Mucosa of rectum (tissue), 2 donors: Measurements from ENCODE around the gene CFL1.

ENCODE experiments used
- H3K27ac ChIP-seq, 2 donors: one replicate each; pipeline ENCODE4 v1.7.0; 2013; ENCODE audit warnings: inconsistent platforms in 2 of 2, low read depth in 2 of 2, low read length in 2 of 2
- H3K27me3 ChIP-seq, 2 donors: one replicate each; pipeline ENCODE4 v1.7.0; 2013; ENCODE audit warnings: low read length in 2 of 2; ENCODE audit not compliant: control insufficient read depth in 2 of 2, insufficient read depth in 2 of 2
- H3K36me3 ChIP-seq, 2 donors: one replicate each; pipeline ENCODE4 v1.7.0; 2013; ENCODE audit warnings: low read length in 2 of 2; ENCODE audit not compliant: control insufficient read depth in 2 of 2, insufficient read depth in 2 of 2
- H3K4me1 ChIP-seq, 2 donors: one replicate each; pipeline ENCODE4 v1.7.0; 2013; ENCODE audit warnings: low read length in 2 of 2, mild to moderate bottlenecking in 1 of 2; ENCODE audit not compliant: control insufficient read depth in 2 of 2, insufficient read depth in 2 of 2
- H3K4me3 ChIP-seq, 2 donors: one replicate each; pipeline ENCODE4 v1.7.0; 2013; ENCODE audit warnings: low read length in 2 of 2
- H3K9ac ChIP-seq, 2 donors: one replicate each; pipeline ENCODE4 v1.7.0; 2013; ENCODE audit warnings: low read length in 2 of 2, low read depth in 1 of 2, mild to moderate bottlenecking in 1 of 2
- H3K9me3 ChIP-seq, 2 donors: one replicate each; pipeline ENCODE4 v1.7.0; 2013; ENCODE audit warnings: low read length in 2 of 2; ENCODE audit not compliant: control insufficient read depth in 2 of 2
- donor health status: healthy.
- donor health status: Normal muscosa, but diverticular disease.

CFL1 gene

DNA sequence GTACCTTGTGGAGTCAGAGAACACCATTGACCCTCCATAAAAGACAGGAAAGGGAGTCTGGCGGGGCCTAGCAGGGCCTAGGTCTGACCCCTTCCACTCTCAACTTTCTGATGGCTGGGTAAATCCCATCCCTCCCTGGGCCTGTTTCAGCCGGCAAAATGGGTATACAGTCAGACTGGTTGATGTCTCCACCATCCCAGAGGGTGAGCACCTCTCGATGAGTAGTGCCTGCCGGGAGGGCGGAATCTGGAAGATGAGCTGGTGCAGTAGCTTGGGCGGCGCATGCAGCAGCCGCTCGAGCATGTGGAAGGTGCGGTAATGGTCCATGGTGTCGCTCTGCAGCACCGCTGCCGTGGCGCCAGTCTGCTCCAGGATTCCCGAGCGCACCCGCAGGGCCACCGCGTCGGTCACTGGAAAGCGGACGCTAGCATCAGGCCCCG, 29.8 kb upstream of the CFL1 start:
- H3K4me3 ChIP-seq: peak overlapping the region; percentile 85 to 90
- peaks cover 47 to 48% of the 10 kb centered on the region in 2 donors for H3K4me1 ChIP-seq
- H3K9me3 ChIP-seq: no peaks in the 10 kb centered on the region
- H3K27ac ChIP-seq: peak overlapping the region; percentile 91 to 95
- peak overlapping the region; percentile 84 to 85 for H3K9ac ChIP-seq
- H3K36me3 ChIP-seq: peaks cover 9 to 25% of the 10 kb centered on the region in 2 donors
- H3K27me3 ChIP-seq: no peaks in the 10 kb centered on the region

DNA sequence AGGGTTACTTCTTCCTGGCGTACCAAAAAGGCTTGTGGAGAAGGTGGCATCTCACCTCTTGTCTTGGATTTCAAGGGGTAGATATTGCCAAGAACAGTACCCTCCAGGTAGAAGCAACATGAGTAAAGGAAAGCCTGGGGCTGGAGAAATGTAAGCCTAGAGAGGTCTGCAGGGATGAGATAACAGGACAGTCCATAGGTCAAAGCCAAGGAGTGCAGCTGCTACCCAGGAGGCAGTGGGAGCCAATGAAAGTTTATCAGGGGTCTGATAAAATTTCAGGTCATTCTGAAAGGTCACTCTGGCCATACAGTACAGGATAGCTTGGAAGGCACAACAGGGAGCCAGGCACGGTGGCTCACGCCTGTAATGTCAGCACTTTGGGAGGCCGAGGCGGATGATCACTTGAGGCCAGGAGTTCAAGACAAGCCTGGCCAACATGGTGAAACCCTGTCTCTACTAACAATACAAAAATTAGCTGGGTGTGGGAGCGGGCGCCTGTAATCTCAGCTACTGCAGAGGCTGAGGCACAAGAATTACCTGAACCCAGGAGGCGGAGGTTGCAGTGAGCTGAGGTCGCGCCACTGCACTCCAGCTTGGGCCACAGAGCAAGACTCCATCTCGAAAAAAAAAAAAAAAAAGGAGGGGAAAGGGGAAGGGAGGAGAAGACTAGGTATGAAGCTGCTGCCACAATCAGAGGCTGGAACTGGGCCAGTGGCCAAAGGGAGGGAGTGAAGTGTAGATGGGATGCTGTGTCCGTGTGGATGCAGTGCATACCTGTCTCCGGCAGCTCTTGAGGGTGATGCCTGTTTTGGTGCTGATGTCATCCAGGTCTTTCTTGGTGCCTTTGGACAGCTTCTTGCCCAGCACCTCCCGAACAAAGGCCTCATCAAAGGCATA, 29.1 kb upstream of the CFL1 start:
- H3K36me3 ChIP-seq: peaks cover 15 to 28% of the 10 kb centered on the region in 2 donors
- H3K9ac ChIP-seq: peak overlapping the region; percentile 84 to 85
- H3K4me1 ChIP-seq: peaks cover 44 to 48% of the 10 kb centered on the region in 2 donors
- H3K9me3 ChIP-seq: no peaks in the 10 kb centered on the region
- peak overlapping the region; percentile 85 to 90 for H3K4me3 ChIP-seq
- no peak overlapping the region for H3K27ac ChIP-seq
- no peaks in the 10 kb centered on the region for H3K27me3 ChIP-seq

DNA sequence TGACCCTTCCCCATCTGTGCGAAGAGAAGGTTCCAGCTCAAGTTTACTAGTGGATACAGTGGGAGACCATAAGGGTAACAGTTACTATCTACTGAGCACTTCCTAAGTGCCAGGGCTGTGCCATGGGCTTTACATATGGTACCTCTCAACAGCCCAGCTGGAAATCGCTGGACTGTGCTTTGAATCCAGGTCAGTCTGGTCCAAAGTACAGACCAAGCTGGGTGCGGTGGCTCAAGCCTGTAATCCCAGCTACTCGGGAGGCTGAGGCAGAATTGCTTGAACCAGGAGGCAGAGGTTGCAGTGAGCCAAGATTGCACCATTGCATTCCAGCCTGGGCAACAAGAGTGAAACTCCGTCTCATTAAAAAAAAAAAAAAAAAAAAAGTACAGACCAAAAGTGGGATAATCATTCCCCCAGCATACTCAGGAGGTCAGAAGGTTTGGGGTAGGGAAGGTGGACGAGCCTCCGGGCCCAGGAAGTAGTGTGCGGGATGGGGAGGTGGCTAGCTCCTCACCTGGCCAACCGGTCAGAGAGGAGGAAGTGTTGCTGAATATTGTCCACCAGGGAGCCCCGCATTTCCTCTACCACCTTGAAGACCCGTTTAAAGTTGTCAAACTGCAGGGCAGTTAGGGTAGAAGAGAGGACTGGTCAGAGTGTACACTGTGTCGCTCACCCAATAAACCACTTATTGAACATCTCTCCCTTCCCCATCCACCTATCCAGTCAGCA, 28.0 kb upstream of the CFL1 start:
- Histone ChIP-seq H3K4me1 (peaks cover 34 to 39% of the 10 kb centered on the region in 2 donors), H3K27ac (peak overlapping the region in 1 of 2 donors; percentile 38), H3K9me3 (no peaks in the 10 kb centered on the region), H3K9ac (no peak overlapping the region), H3K27me3 (no peaks in the 10 kb centered on the region), H3K36me3 (peaks cover 15 to 28% of the 10 kb centered on the region in 2 donors), H3K4me3 (no peak overlapping the region)

DNA sequence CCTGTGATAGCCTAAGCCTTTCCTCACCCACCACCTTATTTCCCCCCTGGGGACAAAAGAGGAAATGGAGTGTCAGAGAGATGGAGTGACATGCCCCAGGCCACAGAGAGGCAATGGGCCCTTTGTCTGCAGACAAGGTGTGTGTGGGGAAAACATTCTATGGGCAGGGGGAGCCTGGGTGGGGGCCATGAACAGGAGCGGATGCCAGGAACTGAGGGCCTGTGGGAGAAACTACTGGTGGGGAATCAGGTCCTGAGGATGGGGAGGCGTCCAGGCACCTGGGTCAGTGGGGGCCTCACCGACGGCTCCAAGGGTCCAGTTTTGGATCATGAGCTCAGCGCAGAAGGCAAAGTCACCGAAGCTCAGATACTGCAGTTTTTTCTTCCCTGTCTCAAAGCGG, 27.3 kb upstream of the CFL1 start:
- peaks cover 15 to 28% of the 10 kb centered on the region in 2 donors for H3K36me3 ChIP-seq

DNA sequence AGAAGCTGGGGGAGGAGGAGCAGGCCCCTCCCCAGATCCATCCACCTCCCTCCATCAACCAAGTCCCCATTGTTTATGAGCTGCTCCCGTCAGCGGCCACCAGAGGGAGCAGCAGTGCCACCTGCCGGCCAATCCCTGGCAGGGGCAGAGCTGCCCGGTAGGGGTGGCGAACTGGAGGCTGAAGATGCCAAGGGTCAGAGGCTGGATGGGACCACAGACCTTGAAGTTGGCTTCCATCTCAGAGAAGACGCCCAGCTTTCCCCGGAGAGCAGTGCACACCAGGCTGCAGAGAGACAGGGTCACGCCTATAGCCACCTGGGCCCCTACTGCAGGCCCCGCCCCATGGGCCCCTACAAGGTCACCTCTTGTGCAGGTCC, 26.7 kb upstream of the CFL1 start:
- no peaks in the 10 kb centered on the region for H3K27me3 ChIP-seq
- H3K9me3 ChIP-seq: no peaks in the 10 kb centered on the region
- H3K9ac ChIP-seq: no peak overlapping the region
- peaks cover 23 to 29% of the 10 kb centered on the region in 2 donors for H3K4me1 ChIP-seq
- no peak overlapping the region for H3K27ac ChIP-seq
- H3K4me3 ChIP-seq: peak overlapping the region in 1 of 2 donors; percentile 20
- peaks cover 15 to 28% of the 10 kb centered on the region in 2 donors for H3K36me3 ChIP-seq

More for the DNA sequence above, 27.3 kb upstream of the CFL1 start:
- Histone ChIP-seq H3K4me1 (peaks cover 29 to 35% of the 10 kb centered on the region in 2 donors), H3K4me3 (peak overlapping the region in 1 of 2 donors; percentile 20), H3K9ac (no peak overlapping the region), H3K27ac (no peak overlapping the region), H3K27me3 (no peaks in the 10 kb centered on the region), H3K9me3 (no peaks in the 10 kb centered on the region)

DNA sequence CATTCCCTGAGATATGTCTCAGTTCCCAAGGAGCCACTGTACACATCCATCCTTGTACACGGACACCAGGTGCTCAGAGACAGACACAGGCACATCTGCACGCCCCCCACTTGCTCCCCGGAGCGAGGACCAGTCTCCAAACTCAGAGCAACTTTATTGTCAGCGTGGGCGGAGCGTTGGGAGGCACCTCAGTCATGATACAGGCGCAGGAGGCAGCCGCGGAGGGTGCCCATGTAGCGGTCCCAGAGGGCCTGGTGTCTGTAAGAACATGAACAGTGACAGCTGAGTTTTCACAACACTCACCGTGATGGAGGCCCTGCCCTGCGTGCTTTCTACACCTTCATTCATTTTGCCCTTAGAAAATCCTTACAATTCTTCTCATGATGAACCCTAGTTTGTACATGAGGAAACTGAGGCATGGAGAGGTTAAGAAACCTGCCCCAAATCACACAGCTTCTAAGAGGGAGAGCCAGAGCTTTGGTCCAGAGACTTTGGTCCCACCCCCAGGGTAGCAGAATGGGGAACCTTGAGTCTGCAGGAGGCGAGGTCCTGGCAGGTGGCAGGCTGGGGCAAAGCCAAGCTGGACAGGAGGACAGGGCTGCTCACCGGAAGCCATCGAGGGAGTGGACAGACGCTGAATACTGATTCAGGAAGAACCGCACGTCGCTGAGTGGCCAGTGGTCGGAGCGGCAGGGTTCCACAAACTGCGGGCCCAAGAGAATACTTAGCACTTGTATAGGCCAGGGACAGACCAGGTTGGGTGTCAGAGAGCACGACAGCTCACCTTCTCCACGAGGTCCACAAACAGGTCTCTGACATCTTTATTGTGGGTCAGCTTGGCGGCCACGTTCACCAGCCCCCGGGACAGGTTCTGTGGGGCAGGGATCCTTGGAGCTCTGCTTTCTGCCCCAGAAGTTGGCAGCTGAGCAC, 26.1 kb upstream of the CFL1 start:
- H3K4me3 ChIP-seq: no peak overlapping the region
- no peak overlapping the region for H3K27ac ChIP-seq
- no peak overlapping the region for H3K9ac ChIP-seq
- H3K4me1 ChIP-seq: peaks cover 17 to 23% of the 10 kb centered on the region in 2 donors
- H3K9me3 ChIP-seq: no peaks in the 10 kb centered on the region
- peaks cover 15 to 28% of the 10 kb centered on the region in 2 donors for H3K36me3 ChIP-seq
- no peaks in the 10 kb centered on the region for H3K27me3 ChIP-seq

DNA sequence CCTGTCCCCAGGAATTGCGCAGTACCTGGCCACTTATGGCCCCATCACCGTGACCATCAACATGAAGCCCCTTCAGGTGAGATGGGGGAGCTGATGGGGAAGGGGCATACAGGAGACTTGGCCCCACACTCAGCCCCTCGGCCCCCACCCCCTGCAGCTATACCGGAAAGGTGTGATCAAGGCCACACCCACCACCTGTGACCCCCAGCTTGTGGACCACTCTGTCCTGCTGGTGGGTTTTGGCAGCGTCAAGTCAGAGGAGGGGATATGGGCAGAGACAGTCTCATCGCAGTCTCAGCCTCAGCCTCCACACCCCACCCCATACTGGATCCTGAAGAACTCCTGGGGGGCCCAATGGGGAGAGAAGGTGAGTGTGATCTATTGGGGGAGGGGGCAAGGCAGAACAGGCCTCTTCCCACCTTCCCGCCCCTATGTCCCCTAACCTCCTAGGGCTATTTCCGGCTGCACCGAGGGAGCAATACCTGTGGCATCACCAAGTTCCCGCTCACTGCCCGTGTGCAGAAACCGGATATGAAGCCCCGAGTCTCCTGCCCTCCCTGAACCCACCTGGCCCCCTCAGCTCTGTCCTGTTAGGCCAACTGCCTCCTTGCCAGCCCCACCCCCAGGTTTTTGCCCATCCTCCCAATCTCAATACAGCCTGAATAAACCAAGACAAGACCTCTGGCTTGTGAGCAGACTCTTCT, 25.2 kb upstream of the CFL1 start:
- Histone ChIP-seq H3K4me1 (peaks cover 12 to 17% of the 10 kb centered on the region in 2 donors), H3K9ac (no peak overlapping the region), H3K9me3 (no peaks in the 10 kb centered on the region), H3K27ac (no peak overlapping the region), H3K27me3 (no peaks in the 10 kb centered on the region), H3K36me3 (peaks cover 15 to 28% of the 10 kb centered on the region in 2 donors), H3K4me3 (no peak overlapping the region)

DNA sequence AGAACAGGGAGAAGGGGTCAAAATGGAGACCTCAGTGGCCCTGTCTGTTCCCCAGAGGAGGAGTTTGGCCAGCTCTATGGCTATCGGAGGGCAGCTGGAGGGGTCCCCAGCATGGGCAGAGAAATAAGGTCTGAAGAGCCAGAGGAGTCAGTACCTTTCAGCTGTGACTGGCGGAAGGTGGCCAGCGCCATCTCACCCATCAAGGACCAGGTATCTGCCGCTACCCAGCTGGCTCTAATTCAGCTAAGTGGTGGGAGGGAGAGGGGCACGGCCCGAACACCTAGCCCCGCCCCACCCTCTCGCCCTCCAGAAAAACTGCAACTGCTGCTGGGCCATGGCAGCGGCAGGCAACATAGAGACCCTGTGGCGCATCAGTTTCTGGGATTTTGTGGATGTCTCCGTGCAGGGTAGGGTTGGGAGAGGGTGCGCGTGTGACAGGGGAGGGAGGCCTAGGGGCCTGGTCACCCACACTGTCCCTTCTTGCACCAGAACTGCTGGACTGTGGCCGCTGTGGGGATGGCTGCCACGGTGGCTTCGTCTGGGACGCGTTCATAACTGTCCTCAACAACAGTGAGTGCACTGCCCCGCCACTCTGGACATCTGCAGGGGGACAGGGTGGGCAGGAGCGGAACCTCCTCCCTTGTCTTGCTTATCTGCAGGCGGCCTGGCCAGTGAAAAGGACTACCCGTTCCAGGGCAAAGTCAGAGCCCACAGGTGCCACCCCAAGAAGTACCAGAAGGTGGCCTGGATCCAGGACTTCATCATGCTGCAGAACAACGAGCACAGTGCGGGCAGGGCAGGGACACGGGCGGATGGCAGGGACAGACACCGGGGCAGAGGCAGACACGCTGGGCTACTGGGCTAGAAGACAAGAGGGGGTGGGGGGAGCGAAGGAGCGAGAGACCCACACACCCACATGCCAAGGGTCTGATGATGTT, 24.4 kb upstream of the CFL1 start:
- no peaks in the 10 kb centered on the region for H3K27me3 ChIP-seq
- H3K27ac ChIP-seq: no peak overlapping the region
- H3K9me3 ChIP-seq: no peaks in the 10 kb centered on the region
- H3K9ac ChIP-seq: no peak overlapping the region
- H3K4me1 ChIP-seq: peaks cover 5 to 9% of the 10 kb centered on the region in 2 donors
- no peak overlapping the region for H3K4me3 ChIP-seq
- H3K36me3 ChIP-seq: peaks cover 15 to 28% of the 10 kb centered on the region in 2 donors
